ENCODE measurements around the gene NRXN3. TPM values are rescaled to one million over a fixed set of nuclear protein-coding genes. Genes with fewer than 3 reads are reported as not detected.

NRXN3 gene
- total and polyA plus RNA-seq, 2 experiments from 2014 or later: 0.08 to 0.11 TPM

- no peak for DNase-seq
- Histone ChIP-seq H3K4me1 (ENCODE audit: insufficient read depth) (no peaks in the 10 kb centered on the region), H3K27ac (no peak overlapping the region), H3F3A (ENCODE audit: insufficient read depth) (no peaks in the 10 kb centered on the region), H3K9me2 (ENCODE audit: insufficient read depth) (no peaks in the 10 kb centered on the region), H3K4me3 (no peak overlapping the region), H2AFZ (no peak overlapping the region), H3K79me2 (ENCODE audit: insufficient read depth) (no peaks in the 10 kb centered on the region), H3K27me3 (replicated peaks; ENCODE audit: insufficient read depth) (no peaks in the 10 kb centered on the region), H3K9me3 (ENCODE audit: low read depth) (no peaks in the 10 kb centered on the region), H4K20me1 (ENCODE audit: insufficient read depth) (no peaks in the 10 kb centered on the region), H3K36me3 (ENCODE audit: low read depth) (no peaks in the 10 kb centered on the region), H3K9ac (no peak overlapping the region), H3K4me2 (ENCODE audit: unreplicated experiment) (no peak overlapping the region)
- in situ Hi-C loops (cut with MboI): no loop called here
- WGBS, 2 experiments (ENCODE audit: low coverage in 1 of 2, low lambda C conversion rate in 2 of 2, missing lambda C conversion rate in 2 of 2): 8 to 14% methylated on average over 3 of the region's 3 CpGs
- TF ChIP-seq EZH2 (IDR thresholded peaks at IDR 0.05; ENCODE audit: insufficient read depth, poor library complexity, severe bottlenecking): no peak
- TF ChIP-seq EZH2phosphoT487 (IDR thresholded peaks at IDR 0.05; ENCODE audit: insufficient read depth, low read depth): no peak
These were observed 1332.1 kb downstream of the NRXN3 start for GRCh38 chr14:79502136-79502750.

- H4K20me1 ChIP-seq (ENCODE audit: insufficient read depth): no peaks in the 10 kb centered on the region
- TF ChIP-seq EZH2phosphoT487 (IDR thresholded peaks at IDR 0.05; ENCODE audit: insufficient read depth, low read depth) (no peak), EZH2 (IDR thresholded peaks at IDR 0.05; ENCODE audit: insufficient read depth, poor library complexity, severe bottlenecking) (no peak)
- no peaks in the 10 kb centered on the region for H3K4me1 ChIP-seq (ENCODE audit: insufficient read depth)
- no peaks in the 10 kb centered on the region for H3F3A ChIP-seq (ENCODE audit: insufficient read depth)
- in situ Hi-C loops (cut with MboI): no loop called here
- H3K36me3 ChIP-seq (ENCODE audit: low read depth): no peaks in the 10 kb centered on the region
- H2AFZ ChIP-seq: no peak overlapping the region
- H3K79me2 ChIP-seq (ENCODE audit: insufficient read depth): no peaks in the 10 kb centered on the region
- 0 to 4% methylated on average over 1 of the region's 1 CpG for WGBS, 2 experiments (ENCODE audit: low coverage in 1 of 2, low lambda C conversion rate in 2 of 2, missing lambda C conversion rate in 2 of 2)
- H3K27me3 ChIP-seq (replicated peaks; ENCODE audit: insufficient read depth): no peaks in the 10 kb centered on the region
- no peak overlapping the region for H3K4me3 ChIP-seq
- H3K9ac ChIP-seq: no peak overlapping the region
- H3K9me3 ChIP-seq (ENCODE audit: low read depth): no peaks in the 10 kb centered on the region
- H3K27ac ChIP-seq: no peak overlapping the region
- no peak for DNase-seq
- H3K9me2 ChIP-seq (ENCODE audit: insufficient read depth): no peaks in the 10 kb centered on the region
- no peak overlapping the region for H3K4me2 ChIP-seq (ENCODE audit: unreplicated experiment)
These were observed 1332.6 kb downstream of the NRXN3 start for GRCh38 chr14:79502751-79503148.

DNA sequence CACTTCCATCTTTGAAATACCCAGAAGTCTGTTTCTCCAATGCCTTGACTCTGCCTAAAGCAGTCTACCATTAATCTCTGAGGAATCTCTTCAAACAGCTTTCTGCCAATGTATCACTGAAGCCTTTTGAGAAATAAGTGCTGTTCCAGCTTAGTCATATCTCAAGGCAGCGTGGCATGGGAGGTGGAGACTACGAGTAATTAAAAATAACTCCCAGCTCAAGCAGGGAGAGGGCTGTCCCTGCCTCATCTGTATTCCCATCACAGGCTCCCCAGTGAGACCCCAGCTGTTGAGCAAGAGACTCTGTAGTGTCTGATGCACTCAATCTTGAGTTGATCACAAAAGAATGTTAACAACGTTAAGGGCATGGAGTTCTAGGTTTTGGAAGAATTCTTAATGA is 1340.5 kb downstream of the NRXN3 start:
- H2AFZ ChIP-seq: no peak overlapping the region
- no peaks in the 10 kb centered on the region for H3K79me2 ChIP-seq (ENCODE audit: insufficient read depth)
- no peak overlapping the region for H3K9ac ChIP-seq
- 0 to 3% methylated on average over 3 of the region's 3 CpGs for WGBS, 2 experiments (ENCODE audit: low coverage in 1 of 2, low lambda C conversion rate in 2 of 2, missing lambda C conversion rate in 2 of 2)
- H3K9me2 ChIP-seq (ENCODE audit: insufficient read depth): no peaks in the 10 kb centered on the region
- in situ Hi-C loops (cut with MboI): no loop called here
- no peak overlapping the region for H3K4me2 ChIP-seq (ENCODE audit: unreplicated experiment)
- no peaks in the 10 kb centered on the region for H3K27me3 ChIP-seq (replicated peaks; ENCODE audit: insufficient read depth)
- H3K9me3 ChIP-seq (ENCODE audit: low read depth): no peaks in the 10 kb centered on the region
- TF ChIP-seq EZH2 (IDR thresholded peaks at IDR 0.05; ENCODE audit: insufficient read depth, poor library complexity, severe bottlenecking): no peak
- no peak for TF ChIP-seq EZH2phosphoT487 (IDR thresholded peaks at IDR 0.05; ENCODE audit: insufficient read depth, low read depth)
- peak; percentile 37 for DNase-seq
- H3K4me1 ChIP-seq (ENCODE audit: insufficient read depth): no peaks in the 10 kb centered on the region
- H3K36me3 ChIP-seq (ENCODE audit: low read depth): no peaks in the 10 kb centered on the region
- no peak overlapping the region for H3K27ac ChIP-seq
- no peaks in the 10 kb centered on the region for H3F3A ChIP-seq (ENCODE audit: insufficient read depth)
- H3K4me3 ChIP-seq: no peak overlapping the region
- H4K20me1 ChIP-seq (ENCODE audit: insufficient read depth): no peaks in the 10 kb centered on the region

- Histone ChIP-seq H3K9ac (no peak overlapping the region), H3K36me3 (ENCODE audit: low read depth) (no peaks in the 10 kb centered on the region), H3K9me3 (ENCODE audit: low read depth) (no peaks in the 10 kb centered on the region), H3K9me2 (ENCODE audit: insufficient read depth) (no peaks in the 10 kb centered on the region), H3K4me2 (ENCODE audit: unreplicated experiment) (no peak overlapping the region), H3K27ac (no peak overlapping the region), H2AFZ (no peak overlapping the region), H3F3A (ENCODE audit: insufficient read depth) (no peaks in the 10 kb centered on the region), H3K4me1 (ENCODE audit: insufficient read depth) (no peaks in the 10 kb centered on the region), H3K4me3 (no peak overlapping the region), H4K20me1 (ENCODE audit: insufficient read depth) (no peaks in the 10 kb centered on the region), H3K27me3 (replicated peaks; ENCODE audit: insufficient read depth) (no peaks in the 10 kb centered on the region), H3K79me2 (ENCODE audit: insufficient read depth) (no peaks in the 10 kb centered on the region)
- DNase-seq: no peak
- 8 to 23% methylated on average over 3 of the region's 3 CpGs for WGBS, 2 experiments (ENCODE audit: low coverage in 1 of 2, low lambda C conversion rate in 2 of 2, missing lambda C conversion rate in 2 of 2)
- in situ Hi-C loops (cut with MboI): no loop called here
- TF ChIP-seq EZH2phosphoT487 (IDR thresholded peaks at IDR 0.05; ENCODE audit: insufficient read depth, low read depth) (no peak), EZH2 (IDR thresholded peaks at IDR 0.05; ENCODE audit: insufficient read depth, poor library complexity, severe bottlenecking) (no peak)
These were observed 1341.0 kb downstream of the NRXN3 start for GRCh38 chr14:79511146-79511545.

- TF ChIP-seq EZH2phosphoT487 (IDR thresholded peaks at IDR 0.05; ENCODE audit: insufficient read depth, low read depth): no peak
- no peak for TF ChIP-seq EZH2 (IDR thresholded peaks at IDR 0.05; ENCODE audit: insufficient read depth, poor library complexity, severe bottlenecking)
- Histone ChIP-seq H3F3A (ENCODE audit: insufficient read depth) (no peaks in the 10 kb centered on the region), H3K79me2 (ENCODE audit: insufficient read depth) (no peaks in the 10 kb centered on the region), H4K20me1 (ENCODE audit: insufficient read depth) (no peaks in the 10 kb centered on the region), H3K9ac (no peak overlapping the region), H3K4me3 (no peak overlapping the region), H3K36me3 (ENCODE audit: low read depth) (no peaks in the 10 kb centered on the region), H3K4me2 (ENCODE audit: unreplicated experiment) (no peak overlapping the region), H2AFZ (no peak overlapping the region), H3K9me3 (ENCODE audit: low read depth) (no peaks in the 10 kb centered on the region), H3K27me3 (replicated peaks; ENCODE audit: insufficient read depth) (no peaks in the 10 kb centered on the region), H3K27ac (no peak overlapping the region), H3K9me2 (ENCODE audit: insufficient read depth) (no peaks in the 10 kb centered on the region), H3K4me1 (ENCODE audit: insufficient read depth) (no peaks in the 10 kb centered on the region)
- WGBS, 2 experiments (ENCODE audit: low coverage in 1 of 2, low lambda C conversion rate in 2 of 2, missing lambda C conversion rate in 2 of 2): 0 to 6% methylated on average over 1 of the region's 1 CpG
- in situ Hi-C loops (cut with MboI): no loop called here
- DNase-seq: no peak
These were observed 1343.3 kb downstream of the NRXN3 start for GRCh38 chr14:79513446-79513845.
